AG09309 (cell line): Measurements from ENCODE around the gene HRH4.

ENCODE experiments used
- DNase-seq: peaks from one replicate; pipeline ENCODE4 v3.0.0-alpha.2; 2010; ENCODE audit warnings: low read depth
- H3K4me3 ChIP-seq: 2 replicates; pipeline ENCODE4 v1.5.1; 2011; ENCODE audit warnings: mild to moderate bottlenecking, low read depth, low read length, moderate library complexity; ENCODE audit not compliant: control insufficient read depth
- TF ChIP-seq, protein P1 (sequence below): IDR thresholded peaks from 2 replicates; pipeline ENCODE4 v1.5.1; 2011; ENCODE audit warnings: mild to moderate bottlenecking, low read depth, low read length, inconsistent platforms; ENCODE audit not compliant: insufficient read depth, control insufficient read depth; ENCODE audit errors: missing control alignments

HRH4 gene

DNA sequence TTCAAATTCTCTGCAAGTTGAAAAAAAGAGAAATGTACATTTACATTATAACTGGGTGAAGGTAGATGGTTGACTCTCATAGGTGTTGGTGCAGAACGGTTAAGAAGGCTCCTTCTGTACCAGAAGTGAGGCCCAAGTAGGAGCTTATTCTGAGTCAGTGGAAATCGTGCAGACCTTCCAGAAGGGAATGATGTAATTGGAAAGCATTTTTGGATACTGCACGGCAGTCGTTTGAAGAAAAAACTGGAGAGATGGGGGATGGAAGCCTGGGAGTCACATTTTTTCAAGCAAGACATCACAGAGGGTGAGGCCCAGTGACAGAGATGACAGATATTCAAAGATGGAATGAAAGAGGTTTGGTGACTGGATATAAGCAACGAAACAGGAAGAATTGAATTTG lies 39.4 kb downstream of the HRH4 start:
- TF ChIP-seq, protein P1, sequence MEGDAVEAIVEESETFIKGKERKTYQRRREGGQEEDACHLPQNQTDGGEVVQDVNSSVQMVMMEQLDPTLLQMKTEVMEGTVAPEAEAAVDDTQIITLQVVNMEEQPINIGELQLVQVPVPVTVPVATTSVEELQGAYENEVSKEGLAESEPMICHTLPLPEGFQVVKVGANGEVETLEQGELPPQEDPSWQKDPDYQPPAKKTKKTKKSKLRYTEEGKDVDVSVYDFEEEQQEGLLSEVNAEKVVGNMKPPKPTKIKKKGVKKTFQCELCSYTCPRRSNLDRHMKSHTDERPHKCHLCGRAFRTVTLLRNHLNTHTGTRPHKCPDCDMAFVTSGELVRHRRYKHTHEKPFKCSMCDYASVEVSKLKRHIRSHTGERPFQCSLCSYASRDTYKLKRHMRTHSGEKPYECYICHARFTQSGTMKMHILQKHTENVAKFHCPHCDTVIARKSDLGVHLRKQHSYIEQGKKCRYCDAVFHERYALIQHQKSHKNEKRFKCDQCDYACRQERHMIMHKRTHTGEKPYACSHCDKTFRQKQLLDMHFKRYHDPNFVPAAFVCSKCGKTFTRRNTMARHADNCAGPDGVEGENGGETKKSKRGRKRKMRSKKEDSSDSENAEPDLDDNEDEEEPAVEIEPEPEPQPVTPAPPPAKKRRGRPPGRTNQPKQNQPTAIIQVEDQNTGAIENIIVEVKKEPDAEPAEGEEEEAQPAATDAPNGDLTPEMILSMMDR: no peak
- peak; percentile 34 for DNase-seq
- H3K4me3 ChIP-seq: no peak overlapping the region

DNA sequence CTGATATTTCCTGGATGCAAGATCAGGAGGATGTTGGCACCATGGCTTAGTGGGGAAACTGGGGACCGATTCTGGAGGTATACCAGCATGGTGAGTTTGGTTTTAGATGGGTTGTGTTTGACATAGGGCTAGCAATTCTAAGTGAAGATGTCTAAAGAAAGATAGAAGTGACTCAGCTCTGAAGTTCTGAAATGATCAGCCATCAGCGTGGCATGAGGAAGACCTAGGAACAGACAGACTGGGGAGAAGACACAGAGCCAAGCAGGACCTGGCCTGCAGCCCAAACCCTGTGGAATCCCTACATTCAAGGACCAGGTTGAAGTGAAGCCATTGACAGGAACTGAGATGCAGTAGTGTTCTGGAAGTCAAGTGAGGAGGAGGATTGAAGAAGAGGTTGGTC lies 39.8 kb downstream of the HRH4 start:
- no peak for DNase-seq
- H3K4me3 ChIP-seq: no peak overlapping the region

DNA sequence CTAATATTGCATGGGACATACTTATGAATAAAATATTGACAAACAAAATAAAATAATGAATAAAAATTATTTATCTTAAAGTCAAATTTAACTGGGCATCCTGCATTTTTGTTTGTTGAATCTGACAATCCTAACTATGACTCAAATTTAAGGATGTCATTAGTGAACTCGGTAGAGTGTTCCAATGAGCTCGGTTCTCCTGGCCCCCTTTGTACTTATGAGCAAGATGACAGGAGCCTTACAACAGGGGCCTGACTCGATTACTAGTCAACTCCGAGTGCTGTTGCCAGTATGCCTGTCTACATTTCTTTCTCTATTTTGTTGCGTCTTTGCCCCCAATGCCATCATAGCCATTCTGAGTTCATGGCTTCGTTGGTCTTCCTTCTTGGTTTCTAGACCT lies 40.3 kb downstream of the HRH4 start:
- no peak overlapping the region for H3K4me3 ChIP-seq
- TF ChIP-seq, protein P1: no peak
- DNase-seq: no peak

More for the DNA sequence above, 39.8 kb downstream of the HRH4 start:
- TF ChIP-seq, protein P1: no peak

DNA sequence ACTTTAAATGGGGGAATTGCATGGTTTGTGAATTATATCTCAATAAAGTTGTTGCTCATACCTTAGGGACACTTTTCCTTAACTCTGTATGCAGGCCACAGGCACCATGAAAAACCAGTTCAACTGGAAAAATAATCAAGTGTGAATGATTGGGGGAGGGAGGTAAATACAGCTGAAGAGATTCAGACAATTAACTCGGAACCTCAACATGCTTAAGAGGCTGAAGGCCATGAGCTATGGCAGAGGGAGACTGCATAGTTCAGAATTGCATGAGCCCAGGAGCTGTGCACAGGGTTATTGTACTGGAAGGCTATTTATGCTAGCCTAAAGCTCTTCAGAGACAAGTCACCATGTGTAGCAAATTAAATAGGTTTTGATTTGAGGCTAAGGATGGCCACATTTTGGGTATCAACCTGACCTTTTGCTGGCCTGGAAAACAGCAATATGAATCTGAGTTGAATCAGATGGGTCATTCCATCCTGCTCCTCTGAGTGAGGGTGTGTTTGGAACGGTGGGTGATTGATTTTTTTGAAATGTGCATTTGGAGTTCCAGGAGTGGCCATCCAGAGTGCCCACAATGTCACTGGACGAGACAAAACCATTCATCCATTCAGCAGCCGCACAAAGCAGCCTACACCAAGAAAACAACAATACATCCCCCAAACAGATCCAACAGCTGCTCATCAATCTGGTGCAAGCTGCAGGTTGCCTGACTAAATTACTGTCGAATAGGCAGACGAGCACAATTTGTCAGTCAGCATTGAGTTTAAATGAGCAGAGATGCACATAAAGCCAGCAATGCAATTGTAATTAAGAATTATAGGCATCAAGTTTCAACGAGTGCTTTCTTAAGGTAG lies 42.5 kb downstream of the HRH4 start:
- TF ChIP-seq, protein P1: no peak
- no peak for DNase-seq
- no peak overlapping the region for H3K4me3 ChIP-seq

DNA sequence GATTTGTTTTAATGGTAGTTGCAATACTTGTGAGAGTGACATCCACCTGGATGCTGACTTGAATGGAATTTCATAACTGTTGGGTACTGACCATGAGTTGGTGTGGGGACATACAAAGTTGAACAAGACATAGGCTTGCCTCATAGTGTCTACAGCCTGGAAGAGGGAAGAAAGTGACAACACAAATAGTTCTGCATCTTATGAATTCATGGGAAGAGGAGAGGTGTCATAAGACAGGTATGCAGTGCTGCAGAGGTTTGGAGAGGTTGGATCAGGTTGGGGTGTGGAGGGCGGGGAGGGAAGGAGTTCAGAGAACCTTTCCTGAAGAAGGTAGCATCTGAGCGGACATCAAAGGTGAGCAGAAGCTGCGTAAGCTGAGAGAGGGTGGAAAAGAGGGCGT lies 44.0 kb downstream of the HRH4 start:
- TF ChIP-seq, protein P1: no peak
- H3K4me3 ChIP-seq: no peak overlapping the region
- DNase-seq: no peak

DNA sequence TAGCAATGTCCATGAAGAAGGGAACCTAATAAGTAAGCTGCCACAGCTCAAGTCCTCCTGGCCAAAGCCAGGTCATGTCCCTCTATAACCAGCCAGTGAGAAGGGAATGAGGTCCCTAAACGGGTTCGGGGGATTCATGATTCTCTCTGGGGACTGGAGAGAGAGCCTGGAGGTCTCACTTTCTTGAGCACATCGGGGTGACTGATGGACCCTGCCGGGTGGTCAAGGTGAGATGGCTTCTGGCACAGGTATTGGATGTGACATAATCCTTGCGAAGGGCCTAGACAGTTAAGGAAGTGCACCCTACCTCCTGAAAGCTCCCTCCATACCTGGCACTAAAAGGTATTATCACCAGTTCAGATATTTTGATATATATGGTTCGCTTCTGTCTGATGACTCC lies 45.7 kb downstream of the HRH4 start:
- no peak for DNase-seq

More for the DNA sequence above, 45.7 kb downstream of the HRH4 start:
- TF ChIP-seq, protein P1: no peak
- no peak overlapping the region for H3K4me3 ChIP-seq
